Activated CD4-positive, alpha-beta T cell treated with anti-CD3 and anti-CD28 coated beads, Interleukin-2, amount 50 U/mL, for 4 hours (primary cell): ENCODE measurements around the gene DDX56.
"Not testable (repeated sequence)": the region's sequence is repeated elsewhere in the genome, so short reads cannot be mapped to it uniquely, and the experiment has no call there.

Source experiments
- DNase-seq, 2 experiments: peaks; one replicate each; pipeline ENCODE4 v3.0.0-alpha.2; 2020

The DDX56 gene, protein sequence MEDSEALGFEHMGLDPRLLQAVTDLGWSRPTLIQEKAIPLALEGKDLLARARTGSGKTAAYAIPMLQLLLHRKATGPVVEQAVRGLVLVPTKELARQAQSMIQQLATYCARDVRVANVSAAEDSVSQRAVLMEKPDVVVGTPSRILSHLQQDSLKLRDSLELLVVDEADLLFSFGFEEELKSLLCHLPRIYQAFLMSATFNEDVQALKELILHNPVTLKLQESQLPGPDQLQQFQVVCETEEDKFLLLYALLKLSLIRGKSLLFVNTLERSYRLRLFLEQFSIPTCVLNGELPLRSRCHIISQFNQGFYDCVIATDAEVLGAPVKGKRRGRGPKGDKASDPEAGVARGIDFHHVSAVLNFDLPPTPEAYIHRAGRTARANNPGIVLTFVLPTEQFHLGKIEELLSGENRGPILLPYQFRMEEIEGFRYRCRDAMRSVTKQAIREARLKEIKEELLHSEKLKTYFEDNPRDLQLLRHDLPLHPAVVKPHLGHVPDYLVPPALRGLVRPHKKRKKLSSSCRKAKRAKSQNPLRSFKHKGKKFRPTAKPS

DNA sequence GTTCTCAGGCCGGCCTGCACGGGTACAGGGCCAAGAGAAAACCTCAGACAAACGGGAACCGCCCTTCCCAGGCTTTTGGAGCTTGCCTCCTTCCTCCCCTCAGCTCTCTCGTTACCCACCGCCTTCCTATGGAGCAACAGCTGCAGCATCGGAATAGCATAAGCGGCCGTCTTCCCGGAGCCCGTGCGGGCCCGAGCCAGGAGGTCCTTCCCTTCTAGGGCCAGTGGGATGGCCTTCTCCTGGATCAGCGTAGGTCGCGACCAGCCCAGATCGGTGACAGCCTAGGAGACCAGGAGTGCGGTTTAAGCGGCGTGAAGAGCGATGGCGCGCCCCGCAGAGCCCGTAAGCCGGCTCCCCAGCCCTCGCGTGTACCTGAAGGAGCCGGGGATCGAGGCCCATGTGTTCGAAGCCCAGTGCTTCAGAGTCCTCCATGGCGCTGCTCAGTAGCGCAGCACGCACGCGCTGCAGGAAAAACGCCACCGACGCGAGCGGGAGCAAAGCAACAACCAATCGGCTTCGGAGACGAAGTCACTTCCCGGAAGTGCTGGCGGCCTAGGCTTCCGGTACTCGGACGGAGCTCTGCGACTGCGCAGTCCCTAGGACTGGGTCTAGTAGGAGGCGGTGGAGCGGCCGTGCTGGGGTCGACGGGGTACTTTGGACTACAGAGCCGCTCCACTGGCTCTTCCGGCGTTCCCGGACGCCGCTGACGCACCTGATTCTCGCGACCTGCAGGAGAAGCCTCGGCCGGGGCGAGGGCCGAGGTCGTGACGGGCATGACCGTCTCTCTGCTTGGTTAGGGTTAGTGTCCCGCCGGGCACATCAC lies at the start of gene DDX56:
DDX56 (minus strand) TSS at position 445 of the 823 bp plus-strand sequence; CDS start at position 432, 13 bp downstream.
- DNase-seq: peak; percentile 89 to 92

DNA sequence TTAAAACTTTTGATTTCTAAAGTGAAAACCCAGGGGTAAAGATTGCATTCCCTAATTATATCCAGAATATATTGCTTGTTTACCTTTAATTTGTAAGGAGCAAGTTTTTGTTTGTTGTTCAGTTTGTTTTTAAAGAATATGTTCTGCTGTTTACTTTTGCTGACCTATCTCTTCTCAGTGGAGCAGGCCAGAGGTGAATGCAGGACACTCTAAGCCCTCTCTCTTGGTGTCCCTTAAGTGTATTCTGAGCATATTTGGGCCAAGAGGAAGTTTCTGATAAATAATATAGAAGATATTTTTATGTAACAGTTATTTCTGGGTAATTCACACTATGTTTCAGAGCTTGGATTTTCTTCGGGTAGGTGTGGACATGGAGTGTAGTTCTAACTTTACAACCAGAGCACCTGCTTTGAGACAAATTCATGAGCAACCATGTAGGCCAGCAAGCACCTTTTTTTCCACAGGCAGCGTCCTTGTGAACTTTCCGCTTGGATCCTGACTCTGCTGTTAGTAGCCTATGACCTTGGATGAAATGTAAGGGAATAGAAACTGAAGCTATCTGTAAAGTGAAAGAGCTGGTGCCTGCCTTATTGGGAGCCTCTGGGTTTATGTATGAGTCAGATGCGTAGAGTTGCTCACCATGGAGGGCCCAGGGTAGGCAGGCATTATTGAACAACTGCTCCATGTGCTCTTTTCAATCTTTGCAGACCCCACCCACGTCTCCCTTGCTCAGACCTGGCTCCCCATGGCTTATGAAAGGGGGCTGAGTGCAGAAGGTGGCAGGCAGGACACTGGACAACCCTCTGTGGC lies 48.8 kb upstream of the DDX56 start:
- peak; percentile 40 to 44 for DNase-seq

DNA sequence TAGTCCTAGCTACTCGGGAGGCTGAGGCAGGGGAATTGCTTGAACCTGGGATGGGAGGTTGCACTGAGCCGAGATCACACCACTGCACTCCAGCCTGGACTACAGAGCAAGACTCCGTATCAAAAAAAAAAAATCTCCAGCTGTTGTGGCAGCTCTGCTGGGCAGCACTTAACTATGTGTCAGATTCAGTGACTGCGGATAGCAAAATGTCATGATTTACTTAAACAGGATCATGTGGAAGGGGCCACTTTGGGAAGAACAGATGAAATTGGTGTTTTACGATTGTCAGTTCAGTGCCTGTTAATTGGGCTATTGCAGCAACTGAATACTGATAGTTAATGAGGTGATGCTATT lies 48.0 kb upstream of the DDX56 start:
- no peak for DNase-seq

DNA sequence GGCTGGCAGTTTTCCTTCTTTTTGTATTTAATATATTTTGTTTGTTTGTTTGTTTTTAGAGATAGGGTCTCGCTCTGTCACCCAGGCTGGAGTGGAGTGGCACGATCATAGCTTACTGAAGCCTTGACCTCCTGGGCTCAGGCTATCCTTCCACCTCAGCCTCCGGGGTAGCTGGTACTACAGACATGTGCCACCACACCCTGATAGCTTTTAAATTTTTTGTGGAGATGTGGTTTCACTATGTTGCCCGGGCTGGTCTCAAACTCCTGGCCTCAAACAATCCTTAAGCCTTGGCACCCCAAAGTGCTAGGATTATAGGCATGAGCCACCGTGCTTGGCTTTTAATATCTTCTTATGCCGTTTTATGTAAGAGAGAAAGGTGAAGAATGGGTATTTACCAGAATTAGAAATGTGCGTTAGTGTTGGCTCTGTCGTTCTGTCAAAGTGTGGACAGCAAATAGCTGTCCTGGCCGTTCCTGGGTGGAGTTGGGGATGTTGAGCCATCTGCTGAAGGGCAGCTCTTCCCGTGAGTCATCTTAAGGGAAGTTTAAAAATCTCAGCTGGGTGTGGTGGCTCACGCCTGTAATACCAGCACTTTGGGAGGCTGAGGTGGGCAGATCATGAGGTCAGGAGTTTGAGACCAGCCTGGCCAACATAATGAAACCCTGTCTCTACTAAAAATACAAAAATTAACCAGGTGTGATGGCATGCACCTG lies 47.5 kb upstream of the DDX56 start:
- no peak for DNase-seq

DNA sequence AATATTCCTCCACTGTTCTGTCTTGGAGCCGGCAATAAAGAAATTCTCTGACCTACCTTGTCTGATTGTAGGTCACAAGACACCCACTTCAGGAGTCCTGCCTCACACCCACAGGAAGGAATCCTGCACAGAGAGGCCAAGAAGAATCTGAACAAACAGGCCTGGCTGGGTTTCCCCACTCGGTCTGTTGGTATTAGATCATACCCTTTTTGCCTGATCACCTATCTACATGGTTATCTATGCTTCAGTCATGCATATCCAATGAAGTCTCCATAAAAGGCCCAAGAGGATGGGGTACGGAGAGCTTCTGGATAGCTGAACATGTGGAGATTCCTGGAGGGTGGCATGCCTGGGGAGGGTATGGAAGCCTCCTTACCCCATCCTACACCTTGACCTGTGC lies 45.0 kb upstream of the DDX56 start:
- no peak for DNase-seq

DNA sequence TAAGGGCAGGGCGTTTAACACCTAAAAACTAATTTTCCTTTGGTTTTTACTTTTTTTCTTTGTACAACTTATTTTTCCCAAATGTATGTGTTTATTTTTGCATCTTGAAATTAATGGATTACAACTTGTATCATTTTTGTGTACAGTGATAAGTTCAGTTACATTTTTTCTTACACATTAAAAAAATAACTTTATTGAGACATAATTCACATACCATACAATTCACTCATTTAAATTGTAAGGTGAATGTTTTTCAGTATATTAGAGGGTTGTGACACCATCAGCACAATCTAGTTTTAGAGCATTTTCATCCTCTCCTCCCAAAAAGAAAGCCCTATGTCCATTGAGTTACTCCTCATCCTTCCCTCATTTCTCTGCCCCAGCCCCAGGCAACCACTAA lies 44.3 kb upstream of the DDX56 start:
- no peak for DNase-seq

DNA sequence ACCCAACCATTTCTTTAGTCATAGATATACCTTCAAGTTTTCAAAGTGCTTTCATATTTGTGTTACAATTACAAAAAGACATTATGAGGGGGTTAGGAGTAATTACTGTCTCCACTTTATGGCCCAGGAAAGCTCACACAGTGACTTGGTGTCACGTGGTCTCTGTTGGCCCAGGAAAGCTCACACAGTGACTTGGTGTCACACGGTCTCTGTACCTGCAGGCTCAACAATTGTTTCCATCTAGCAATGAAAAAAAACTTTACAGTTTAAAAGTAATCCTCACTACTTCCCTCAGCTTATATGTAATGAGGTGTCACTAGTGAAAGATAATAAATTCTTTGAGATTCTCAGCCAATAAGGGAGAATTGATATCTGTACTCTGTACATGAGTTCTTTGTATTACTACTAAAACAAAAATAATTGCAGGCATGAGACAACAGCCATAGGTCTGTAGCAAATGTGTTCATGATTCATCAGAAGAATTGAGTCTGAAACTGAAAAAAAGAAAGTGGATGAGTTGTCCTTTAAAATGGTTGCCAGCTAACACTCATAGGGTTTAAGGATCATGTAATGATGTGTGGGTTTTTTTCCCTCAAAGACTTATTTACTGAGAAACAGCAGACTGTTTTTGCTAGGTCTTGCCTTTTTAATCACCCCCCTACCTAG lies 43.6 kb upstream of the DDX56 start:
- DNase-seq: no peak

DNA sequence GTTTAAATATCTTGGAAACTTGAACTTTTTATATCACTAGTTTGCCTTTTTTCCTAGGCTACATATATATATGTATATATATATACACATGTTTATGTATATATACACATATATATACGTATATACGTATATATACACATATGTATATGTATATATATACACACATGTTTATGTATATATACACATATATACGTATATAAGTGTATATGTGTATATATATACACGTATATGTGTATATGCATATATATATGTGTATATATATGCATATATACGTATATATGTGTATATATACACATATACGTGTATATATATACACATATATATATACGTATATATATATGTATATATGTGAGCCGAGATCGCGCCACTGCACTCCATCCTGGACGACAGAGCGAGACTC lies 42.8 kb upstream of the DDX56 start:
- no peak for DNase-seq

DNA sequence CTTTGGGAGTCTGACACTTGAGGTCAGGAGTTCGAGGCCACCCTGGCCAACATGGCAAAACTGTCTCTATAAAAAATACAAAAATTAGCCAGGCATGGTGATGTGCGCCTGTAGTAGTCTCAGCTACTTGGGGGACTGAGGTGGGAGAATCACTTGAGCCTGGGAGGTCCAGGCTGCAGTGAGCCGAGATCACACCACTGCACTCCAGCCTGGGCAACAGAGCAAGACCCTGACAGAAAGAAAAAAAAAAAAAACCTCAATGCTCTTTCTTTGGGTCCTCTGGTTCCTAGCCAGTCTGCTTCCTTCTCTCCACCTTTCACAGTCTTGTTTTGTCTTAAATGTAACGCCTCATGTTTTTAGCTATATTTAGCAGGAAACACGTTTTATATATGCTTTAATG lies 42.1 kb upstream of the DDX56 start:
- no peak for DNase-seq

DNA sequence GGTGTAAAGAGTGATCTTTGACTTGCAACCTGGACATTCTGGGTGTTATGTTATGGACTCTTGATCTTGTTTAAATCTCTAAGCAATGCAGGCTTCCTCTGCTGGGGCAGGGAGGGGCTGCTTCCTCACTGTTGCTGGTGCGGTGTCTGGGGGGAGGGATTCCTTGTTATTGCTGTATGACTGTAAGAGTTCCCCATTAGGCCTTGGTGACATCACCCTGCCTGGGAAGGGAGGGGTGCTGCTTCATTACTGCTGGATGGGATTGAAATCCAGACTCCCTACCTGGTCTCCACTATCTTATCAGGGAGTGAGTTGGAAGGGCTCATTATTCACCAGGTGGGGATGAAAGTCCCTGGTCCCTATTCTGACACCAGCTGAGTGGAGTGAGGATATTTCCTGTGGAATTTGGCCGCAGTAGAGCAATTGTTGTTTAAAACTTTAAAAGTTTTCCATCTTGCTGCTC lies 41.5 kb upstream of the DDX56 start:
- DNase-seq: no peak

DNA sequence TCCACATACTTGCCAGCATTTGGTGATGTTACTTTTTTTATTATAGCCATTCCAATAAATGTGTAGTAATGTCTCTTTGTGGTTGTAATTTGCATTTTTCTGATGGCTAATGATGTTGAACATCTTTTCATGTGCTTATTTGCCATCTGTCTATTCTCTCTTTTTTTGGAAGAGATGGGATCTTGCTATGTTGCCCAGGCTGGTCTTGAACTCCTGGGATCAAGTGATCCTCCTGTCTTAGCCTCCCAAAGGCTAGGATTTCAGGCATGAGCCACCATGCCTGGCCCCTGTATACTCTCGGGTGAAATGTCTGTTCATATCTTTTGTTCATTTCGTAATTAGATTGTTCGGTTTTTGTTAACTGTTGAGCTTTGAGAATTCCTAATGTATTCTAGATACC lies 36.1 kb upstream of the DDX56 start:
- no peak for DNase-seq

DNA sequence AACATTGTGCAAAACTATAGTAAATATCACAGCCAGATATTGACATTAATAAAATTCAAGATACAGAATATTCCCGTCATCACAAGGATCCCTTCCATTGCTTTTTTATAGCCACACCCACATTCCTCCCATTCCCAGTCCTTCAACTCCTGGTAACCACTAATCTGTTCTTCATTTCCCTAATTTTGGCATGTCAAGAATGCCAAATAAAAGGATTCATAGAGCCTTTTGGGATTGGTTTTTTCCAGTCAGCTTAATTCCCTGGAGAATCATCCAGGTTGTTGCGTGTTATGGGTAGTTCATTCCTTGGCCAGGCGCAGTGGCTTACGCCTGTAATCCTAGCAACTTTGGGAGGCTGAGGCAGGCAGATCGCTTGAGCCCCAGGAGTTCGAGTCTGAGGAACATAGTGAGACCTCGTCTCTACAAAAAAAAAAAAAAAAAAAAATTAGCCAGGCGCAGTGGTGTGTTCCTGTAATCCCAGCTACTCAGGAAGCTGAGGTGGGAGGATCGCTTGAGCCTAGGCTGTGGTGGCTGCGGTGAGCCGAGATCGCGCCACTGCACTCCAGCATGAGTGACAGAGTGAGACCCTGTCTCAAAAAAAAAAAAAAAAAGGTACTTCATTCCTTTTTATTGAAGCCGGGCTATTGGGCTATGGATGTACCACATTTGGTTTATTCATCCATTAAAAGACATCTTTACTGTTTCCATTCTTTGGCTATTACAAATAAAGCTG lies 35.4 kb upstream of the DDX56 start:
- DNase-seq: no peak

DNA sequence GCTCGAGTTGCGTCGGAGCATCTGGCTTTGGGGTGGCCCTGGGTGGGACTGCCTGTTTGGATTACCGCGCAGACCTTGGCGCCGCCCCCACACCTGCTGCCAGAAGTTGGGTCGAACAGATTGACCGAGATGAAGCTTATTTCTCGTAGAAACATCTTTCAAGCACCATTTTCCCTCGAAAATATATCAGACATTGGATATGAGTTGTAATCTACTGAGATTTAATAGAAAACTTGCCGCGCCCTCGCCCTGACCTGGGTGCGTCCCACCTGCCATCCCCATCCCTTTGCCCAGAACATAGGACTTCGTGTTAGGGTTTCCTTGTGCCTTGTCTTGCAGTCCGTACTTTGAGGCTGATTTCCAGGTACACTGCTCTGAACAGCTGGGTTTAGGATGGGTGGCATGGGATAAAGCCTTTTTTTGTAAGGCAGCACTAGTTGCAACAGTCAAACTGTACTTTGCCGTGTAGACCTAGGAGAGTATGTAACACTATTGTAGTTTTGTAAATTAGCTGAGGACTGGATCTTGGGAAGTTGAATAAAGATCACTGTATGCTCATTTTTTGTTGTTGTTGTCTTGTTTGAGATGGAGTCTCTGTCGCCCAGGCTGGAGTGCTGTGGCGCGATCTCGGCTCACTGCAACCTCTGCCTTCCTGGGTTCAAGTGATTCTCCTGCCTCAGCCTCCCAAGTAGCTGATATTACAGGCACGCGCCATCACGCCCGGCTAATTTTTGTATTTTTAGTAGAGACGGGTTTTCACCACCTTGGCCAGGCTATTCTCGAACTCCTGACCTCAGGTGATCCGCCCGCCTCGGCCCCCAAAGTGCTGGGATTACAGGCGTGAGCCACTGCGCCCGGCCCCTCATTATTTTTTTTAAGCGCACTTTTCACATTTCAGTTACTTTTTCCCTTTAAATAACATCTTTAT lies 33.7 kb upstream of the DDX56 start:
- no peak for DNase-seq

DNA sequence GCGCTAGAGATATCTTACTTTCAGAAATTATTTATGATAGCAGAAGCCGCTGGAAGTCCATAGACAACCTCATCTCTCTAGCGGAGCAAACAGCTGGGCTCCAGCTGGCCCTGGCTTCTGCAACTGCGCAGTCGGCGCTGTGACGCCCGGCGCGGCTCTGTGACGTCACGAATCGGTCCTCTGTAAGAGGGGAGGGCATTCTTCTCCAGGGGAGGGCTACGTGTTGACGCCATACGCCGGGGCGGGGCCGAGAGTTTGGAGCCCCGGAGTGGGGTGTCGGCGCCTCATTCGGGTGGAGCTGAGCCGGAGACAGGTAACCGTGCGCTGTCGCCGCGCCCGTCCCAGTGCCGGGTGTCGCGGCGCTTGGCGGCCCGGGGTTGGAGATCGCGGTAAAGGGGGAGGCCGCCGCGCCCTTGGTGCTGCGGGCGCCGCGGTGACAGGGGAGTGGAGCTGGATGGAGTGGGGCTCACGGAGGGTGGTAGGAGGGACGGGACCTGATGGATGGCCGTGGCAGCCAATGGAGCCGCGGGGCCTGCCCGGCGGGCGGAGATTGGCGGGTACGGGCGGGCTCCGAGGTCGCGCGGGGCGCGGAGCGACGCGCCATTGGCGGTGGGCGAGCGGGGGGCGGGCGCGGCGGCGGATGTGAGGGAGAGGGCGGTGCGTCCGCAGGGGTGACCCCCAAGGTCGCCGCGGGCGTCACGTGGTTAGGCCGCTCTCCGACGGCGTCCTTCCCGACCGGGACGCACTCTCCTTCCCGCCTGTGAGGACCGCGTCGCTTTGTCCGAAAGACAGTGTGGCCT lies 32.8 kb upstream of the DDX56 start, which contains the start of gene OGDH:
OGDH (plus strand) TSS at position 287 of the 800 bp plus-strand sequence. CDS start 17,717 bp downstream, outside the sequence.
- peak; percentile 99 for DNase-seq

DNA sequence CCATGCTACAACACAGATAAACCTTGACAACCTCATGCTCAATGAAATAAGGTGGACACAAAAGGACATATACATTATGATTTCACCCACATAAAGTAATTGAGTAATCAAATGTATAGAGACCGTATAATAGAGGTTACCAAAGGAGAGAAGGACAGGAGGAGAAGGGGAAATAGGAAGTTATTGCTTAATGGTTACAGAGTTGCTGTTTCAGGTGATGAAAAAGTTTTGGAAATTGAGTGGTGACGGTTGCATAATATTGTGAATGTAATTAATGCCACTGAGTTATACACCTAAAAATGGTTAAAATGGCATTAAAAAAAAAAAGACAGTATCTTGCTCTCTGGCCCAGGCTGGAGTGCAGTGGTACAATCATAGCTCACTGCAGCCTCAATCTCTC lies 31.2 kb upstream of the DDX56 start:
- DNase-seq: no peak

DNA sequence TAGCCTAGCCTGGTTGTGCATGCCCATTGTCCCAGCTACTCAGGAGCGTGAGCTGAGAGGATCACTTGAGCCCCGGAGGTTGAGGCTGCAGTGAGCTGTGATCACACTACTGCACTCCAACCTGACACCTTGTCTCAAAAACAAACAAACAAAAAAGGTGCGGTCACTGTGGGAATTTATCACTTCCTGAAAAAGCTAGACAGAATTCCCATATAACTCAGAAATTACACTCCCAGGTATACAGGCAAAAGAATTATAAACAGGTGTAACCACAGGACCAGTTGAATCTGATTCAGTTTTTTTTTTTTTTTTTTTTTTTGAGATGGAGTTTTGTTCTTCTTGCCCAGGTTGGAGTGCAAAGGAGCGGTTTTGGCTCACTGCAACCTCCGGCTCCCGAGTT lies 29.5 kb upstream of the DDX56 start:
- no peak for DNase-seq

DNA sequence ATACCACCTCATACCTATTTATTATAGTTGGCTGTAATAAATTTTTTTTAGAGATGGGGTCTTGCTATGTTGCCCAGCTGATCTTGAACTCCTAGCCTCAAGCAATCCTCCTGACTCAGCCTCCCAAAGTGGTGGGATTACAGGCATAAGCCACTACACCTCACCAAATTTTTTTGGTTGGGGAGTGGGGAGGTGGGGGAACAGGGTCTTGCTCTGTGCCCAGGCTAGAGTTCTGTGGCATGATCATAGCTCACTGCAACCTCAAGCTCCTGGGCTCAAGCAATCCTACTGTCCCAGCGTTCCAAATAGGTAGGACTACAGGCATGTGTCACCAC lies 28.8 kb upstream of the DDX56 start:
- no peak for DNase-seq

DNA sequence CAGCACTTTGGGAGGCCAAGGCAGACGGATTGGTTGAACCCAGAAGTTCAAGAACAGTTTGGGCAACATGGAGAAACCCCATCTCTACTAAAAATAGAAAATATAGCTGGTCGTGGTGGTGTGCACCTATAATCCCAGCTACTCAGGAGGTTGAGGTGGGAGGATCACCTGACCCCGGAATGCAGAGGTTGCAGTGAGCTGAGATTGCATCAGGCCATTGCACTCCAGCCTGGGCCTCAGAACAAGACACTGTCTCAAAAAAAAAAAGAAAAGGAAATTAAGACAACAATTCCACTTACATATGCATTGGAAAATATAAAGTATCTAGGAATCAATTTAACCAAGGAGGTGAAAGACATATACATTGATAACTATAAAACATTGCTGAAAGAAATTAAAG lies 25.5 kb upstream of the DDX56 start:
- DNase-seq: no peak

DNA sequence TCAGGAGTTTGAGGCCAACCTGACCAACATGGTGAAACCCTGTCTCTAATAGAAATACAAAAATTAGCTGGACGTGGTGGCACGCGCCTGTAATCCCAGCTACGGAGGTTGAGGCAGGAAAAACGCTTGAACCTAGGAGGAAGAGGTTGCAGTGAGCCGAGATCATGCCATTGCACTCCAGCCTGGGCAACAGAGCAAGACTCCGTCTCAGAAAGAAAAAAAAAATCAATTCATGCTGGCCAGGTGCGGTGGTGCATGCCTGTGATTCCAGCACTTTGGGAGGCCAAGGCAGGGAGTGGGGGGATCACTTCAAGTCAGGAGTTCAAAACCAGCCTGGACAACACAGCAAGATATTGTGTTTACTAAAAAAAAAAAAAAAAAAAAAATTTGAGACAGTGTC lies 23.5 kb upstream of the DDX56 start:
- DNase-seq: not testable (repeated sequence)
